T-helper 9 cell (primary cell): ENCODE measurements around the gene PCDH1.

Experiments
- DNase-seq: peaks from one replicate; pipeline ENCODE4 v3.0.0-alpha.2; 2020

Gene PCDH1

DNA sequence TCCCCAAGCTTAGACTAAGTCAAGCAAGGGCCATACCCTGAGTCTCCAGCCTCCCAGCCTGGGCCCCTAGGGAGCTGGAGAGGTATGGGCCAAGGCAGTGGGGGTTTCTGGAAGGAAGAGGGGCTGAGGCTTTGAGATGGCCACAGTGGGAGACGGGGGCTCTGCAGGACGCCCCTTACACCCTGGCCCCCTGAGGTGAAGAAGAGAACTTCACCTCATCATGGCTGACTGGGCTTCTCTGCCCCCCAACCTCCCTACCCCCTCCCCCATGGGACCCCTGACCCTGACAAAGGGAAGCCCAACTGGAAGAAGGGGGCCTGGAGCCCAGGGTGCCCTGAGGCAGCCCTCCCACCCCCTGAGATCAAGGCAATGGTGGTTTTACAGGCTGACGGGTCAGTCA, 25.8 kb downstream of the PCDH1 start:
- no peak for DNase-seq

DNA sequence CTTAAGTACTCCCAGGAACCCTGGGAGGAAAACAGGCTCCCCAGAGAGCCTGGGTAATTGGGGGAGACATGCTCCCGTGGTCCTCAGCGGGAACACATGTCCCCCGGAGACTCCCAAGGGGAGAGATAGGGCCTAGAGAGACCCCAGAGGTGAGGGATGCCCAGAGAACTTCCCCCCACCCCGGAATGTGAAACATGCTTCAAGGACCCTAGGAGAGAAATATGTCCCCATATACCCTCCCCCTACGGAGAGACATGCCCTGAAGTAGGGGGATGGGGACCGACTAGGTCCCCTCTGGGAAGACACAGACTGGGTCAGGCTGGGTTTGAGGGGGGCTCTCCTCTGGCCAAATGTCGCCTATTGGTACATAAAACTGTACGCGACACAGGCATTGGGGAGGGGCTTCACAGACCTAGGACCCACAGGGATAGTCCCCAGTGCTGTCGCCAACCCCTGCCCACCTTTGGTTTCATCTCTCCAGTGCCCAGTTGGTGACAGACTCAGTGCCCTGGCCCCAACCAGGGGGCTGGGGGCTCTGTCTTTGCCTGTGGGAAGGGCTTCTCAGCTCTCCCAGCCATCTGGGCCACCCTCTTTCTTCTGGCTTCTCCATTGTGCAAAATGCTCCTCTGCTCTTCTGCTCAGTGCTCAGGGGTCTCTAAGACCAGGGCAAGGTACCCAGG, 26.9 kb downstream of the PCDH1 start:
- DNase-seq: no peak

DNA sequence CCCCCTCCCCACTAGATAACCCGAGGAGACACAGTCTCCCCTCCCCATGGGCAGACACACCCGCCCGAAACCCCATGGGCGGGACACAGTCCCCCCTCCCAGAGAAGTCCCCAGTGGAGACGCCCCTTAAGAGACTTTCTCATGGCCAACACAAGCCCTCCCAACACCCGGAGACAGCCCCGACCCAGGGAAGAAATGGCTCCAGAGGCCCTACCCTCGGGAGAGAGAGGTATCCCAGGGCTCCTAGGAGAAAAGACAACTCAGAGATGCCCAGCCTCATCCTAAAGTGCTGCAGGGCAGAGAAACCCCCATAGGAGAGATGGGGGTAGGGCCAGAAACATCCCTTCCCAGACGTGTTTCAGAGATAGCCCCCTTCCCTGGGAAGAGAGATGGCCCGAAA, 27.4 kb downstream of the PCDH1 start:
- no peak for DNase-seq

DNA sequence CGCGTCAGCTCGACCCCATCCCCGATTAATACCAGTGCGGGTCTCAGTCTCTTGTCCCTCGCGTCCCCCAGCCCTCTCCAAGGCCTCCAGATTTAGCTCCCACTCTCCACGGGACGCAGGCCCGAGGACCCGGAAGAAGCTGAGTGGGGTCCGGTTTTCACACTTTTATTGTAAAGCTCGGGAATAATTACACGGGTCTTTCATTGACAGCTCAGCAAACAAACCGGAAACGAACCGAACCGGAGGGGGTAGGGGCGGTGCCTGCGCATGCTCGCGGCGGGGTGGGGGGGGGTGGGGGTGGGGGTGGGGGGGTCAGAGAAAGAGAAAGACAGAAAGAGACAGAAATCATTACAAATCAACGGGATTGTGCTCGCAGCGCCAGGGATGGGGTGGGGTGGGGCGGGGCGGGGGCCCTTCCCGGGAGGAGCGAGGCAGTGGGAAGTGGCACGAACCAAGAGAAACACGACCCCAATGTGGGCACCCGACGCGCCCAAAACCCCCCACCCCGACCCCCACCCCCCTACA, 27.9 kb downstream of the PCDH1 start:
- peak; percentile 9 for DNase-seq

DNA sequence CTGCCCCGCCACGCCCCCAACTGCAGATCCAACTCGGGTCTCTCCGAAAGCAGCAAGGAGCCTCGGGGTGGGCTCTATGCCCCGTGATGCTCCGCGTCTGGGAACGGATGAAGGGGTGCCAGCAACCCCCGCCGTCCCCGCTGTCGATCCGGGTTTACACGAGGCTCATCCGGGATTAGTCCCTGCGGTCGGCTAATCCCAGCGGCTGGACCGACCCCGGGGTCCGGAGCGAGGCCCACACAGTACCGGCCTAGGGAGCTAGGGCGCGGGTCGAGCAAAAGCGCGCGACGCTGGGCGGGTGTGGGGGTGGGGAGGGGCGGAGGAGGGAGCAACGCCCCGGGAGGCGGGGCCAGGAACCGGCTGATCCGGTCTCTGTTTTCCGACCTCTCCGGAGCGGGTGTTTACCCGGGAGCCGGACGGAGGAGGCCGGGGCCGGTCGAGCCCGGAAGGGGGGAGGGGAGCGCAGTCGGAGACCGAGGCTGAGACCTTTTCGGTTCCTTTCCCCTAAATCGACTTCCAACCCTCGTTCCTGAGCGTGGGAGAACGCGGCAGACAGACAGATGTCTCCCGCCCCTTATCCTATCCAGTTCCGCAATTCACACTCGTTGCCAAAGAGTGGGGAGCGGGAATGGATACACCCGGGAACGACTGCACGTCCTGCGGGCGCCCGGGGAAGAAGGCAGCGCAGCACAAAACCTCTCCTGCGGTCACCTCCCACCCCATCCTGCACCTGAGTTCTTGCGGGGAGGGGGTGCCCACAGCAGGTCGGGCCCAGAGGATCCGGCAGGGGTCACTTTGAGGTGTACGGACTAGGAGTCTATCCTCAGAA, 28.6 kb downstream of the PCDH1 start:
- DNase-seq: peak; percentile 68

DNA sequence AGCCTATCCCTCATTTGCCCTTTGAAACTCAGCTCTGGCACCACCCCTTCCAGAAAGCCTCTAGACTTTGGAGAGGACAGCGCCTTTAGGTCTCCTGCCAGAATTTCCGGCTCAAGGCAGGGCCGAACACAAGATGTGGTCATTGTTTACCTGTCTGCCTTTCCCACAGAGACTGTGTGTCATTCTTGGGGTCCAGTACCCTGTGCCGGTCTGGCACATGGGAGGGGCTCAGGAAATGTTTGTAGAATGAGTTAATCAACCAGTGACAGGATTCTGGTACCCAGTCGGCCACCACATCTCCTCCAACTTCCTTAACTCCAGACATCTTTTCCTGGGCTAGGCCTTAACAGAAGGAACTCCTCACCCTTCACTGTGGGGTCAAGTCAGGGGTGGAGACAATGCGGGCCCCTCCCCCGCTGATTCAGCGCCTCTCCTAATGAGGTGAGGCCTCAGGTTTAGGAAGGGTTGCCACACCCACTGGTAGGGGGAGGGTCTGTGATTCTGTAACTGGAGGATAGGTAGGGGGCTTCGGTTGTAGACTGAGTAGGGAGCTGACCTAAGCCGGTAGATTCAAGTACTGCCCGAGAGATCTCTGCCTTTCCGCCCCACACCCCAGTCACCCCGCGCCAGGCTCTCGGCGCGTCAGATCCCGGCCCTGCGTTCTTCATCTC, 29.3 kb downstream of the PCDH1 start:
- no peak for DNase-seq

DNA sequence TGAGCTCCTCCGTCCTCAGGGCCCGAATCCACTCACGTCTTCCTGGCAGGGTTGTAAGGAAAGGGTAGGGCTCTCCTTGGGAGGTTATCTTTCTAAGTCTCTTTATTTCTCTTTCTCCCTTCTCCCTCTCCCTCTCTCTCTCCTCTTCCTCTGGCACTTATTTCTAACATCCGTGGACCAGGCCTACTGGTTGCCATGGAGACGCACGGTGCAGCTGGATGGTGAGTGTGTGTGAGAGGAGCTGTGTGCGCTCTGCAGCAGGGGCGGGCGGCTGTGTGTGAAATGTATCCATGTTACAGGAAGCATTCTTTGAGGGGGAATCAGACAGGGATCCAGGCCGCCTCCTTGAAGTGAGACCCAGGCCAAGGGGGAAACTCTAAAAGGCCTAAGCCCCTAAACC, 32.2 kb downstream of the PCDH1 start:
- DNase-seq: no peak

DNA sequence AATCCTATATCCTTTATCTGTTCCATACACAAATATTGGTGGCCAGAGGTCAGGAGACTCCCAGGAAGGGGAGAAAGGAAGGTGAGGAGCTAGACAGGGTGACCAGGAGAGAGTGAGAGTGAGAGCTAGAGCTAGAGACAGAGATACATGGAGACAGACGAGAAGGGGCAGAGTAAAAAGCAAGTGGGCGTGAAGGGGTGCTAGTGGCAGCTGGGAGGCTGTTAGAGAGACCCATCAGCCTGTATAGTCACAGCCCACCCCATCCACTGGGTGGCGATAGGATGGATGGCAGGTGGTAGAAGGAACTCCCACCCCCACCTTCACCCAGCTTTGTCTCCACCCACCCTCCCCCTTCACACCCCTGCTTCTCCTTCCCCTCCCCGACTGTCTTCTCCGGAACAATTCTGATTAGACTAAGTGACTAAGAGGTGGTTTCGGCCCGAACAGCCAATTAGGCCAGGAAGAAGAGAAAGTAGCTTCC, 32.8 kb downstream of the PCDH1 start:
- DNase-seq: no peak

DNA sequence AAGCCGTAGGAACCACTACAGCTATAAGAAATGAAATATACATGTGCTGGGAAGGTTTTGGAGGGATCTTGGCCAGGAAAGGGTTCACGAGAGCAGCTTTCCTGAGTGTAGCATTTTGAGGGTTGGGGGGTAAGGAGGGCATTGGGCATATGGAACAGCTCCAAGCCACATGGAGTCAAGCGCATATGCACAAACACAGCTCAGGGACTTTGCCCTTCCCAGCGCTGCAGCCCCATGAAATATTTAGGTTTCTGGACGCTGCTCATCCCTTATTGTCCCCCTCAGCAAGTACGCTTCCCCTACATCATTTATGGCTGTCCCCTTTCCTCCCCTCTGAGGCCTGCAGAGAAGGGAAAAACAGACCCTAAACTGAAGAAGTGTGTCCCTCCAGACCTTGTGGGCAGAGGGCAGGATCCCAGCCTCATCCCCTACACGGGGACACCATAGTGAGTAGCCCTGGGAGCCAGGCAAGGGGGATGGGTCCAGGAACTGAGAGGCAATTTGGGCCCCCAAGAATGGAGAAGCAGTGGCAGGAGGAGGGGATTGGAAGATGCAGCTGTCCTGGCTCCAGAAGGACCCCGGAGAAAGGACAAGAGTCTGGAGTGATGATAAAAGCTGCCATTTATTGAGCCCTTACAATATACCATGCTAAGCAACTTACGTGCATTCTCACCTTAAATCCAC, 33.7 kb downstream of the PCDH1 start:
- DNase-seq: no peak

DNA sequence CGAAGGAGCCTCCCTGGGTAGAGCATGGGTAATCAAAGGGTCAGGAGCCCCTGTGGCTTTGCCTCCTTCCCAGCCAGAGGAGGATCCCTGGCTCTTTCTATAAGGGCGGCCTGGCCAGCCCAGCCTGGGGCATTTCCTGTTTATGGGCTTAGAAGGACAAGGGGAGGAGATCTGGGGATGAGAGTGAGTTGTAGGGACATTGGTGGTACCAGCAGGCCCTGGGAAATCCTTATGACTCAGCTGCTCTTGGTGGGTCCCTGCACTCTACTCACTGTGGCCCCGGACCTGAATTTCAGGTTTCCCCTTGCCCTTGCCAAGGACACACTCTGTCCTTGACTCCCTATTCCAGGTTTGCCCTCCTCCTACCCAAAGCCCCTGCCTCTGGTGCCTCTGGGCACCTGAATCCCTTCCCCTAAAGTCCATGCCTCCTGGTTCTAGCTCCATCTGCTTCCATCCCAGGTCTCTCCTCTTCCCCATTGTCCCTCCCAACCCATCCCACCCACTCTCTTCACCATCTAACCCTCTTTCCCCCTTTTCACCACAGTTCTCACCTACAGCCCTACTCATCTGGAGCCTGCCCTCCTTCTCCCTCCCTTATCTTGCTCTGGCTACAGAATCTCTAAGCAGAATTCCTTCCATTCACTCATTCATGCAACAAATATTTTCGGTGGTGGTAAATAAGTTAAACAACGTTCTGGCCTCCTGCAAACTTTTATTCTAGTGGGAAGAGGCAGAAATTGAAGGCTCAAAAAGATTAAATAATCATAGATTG, 34.9 kb downstream of the PCDH1 start:
- no peak for DNase-seq

DNA sequence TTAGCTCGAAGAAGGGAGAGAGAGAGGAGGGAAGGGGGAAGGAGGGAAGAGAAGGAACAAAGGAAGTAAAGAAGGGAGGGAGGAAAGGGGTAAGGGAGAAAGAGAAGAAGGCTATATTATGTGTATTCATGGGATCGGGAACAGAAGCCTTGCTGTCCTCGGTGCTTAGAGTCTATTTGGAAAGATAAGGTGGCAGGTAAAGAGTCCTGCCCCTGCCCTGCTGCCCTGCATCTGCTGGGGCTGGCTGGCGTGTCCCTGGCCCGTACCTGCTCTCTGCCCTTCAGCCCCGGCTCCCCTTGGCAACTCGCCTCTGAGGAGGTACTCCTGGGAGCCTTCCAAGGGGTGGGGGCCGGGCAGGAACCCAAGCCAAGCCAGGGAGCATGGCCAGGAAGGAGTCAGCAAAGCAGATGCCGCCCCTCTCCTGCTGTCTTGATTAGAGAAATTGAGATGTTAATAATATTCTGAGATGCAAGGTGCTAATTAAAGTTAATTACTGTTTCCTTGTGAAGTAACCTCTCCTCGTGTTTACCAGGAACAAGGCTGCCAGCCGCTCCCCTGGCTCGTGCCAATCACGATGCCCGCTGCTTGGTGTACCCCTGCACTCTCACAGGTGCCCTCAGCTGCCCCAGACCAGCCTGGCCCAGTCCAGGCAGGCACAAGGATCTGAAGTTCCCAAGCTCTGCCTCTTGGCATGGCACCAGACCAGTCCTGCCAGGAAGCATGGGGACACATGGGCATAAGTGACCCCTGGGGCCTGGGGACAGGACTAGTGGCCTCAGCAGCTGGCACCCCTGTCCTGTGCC, 36.6 kb downstream of the PCDH1 start:
- DNase-seq: no peak

DNA sequence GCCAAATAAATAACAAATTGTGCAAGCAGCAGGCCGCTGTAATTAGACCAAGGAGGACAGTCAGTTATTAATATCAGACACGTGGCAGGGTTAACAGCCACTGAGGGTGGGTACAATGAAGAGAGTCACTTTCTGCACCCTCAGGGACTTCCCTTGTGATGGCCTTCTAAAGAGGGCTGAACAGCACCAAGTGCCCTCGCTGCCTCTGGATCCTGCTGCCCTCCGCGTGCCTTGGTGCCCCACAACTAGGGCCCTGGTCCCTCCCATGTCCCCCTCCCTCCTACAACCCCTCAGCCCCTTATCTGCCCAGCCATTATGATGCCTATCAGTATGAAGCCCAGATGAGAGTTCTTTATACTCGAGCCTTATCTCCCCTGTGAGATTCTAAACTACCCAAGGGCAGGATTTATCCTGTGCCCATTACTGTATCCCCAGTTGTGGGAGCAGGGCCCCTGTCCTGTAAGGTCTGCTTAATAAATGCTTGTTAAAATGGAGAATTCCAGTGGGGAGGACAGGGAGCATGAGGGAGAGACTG, 37.3 kb downstream of the PCDH1 start:
- DNase-seq: no peak

DNA sequence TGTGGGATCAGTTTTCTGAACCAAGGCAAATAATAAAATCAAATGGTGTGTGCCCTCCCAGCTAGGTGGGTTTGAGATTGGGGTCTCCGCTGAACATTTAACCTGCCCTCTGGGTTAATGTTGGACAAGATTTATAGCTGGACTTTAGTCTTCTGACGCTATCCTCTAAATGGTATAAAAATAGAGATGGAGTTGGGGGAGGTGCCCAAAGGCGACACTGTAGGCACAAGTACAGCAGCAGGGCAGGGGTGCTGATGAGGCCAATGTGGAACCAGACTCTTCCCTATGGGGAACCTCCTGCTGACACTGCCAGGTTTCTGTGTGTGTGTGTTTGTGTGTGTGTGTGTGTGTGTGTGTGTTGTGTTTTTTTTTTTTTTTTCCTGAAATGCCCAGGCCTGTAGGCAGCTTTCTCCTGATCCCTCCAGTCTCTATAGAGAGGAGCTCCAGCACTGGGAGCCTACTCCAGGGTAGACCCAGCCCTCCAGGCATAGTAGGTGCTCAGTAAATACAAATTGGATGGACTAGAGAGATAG, 37.9 kb downstream of the PCDH1 start:
- no peak for DNase-seq

DNA sequence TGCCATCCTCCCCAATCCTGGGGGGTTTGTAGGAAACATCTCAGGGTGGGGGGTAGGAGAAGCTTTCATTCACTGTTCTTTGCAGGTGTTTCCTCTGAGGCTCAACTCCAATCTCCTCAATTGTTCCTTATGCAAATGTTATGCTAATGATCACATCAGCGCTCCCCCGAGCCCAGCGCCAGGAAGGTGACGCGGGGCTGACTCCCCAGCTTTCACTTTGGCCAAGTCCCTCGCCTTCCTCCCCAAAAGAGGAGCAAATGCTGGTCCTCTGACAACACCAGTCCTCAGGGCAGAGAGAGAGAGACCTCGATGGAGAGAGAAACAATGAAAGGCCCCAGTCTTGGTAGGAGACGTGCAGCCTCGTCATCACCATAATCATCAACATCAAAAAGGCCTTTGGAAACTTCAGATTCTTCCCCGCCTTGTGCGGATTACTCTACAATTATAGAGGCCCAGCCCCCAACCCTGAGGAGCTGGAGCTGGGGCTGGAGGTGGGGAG, 39.1 kb downstream of the PCDH1 start:
- DNase-seq: no peak

DNA sequence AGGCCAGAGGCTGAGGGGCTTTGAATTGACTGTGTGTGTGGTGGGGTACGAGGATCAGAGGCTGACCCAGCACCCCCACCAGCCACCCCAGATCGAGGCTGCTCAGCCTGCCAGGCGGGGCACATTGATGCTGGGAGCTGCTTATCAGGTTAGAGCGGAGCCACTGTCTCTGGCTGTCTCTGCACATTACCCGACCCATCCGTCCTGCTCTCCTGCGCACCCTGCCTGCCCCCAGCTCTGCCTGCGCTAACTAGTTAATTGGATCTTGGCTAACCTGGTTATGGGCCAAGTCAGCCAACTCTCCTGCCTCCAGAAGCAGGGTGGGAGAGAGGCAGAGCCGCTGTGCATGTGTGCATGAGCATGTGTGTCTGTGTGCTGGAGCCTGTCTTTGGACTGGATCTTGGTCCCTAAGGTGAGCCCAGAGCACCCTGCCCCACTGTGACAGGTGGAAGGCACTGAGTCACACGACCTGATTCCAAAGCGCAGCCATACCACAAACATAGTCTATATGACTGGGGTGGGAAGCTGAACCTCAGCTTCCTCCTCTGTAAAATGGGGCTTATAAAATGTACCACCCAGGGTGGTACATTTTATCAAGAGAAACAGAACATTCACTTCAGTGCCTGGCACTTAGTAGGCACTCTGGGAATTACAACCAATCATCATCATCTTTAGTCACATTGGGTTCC, 39.7 kb downstream of the PCDH1 start:
- DNase-seq: no peak

DNA sequence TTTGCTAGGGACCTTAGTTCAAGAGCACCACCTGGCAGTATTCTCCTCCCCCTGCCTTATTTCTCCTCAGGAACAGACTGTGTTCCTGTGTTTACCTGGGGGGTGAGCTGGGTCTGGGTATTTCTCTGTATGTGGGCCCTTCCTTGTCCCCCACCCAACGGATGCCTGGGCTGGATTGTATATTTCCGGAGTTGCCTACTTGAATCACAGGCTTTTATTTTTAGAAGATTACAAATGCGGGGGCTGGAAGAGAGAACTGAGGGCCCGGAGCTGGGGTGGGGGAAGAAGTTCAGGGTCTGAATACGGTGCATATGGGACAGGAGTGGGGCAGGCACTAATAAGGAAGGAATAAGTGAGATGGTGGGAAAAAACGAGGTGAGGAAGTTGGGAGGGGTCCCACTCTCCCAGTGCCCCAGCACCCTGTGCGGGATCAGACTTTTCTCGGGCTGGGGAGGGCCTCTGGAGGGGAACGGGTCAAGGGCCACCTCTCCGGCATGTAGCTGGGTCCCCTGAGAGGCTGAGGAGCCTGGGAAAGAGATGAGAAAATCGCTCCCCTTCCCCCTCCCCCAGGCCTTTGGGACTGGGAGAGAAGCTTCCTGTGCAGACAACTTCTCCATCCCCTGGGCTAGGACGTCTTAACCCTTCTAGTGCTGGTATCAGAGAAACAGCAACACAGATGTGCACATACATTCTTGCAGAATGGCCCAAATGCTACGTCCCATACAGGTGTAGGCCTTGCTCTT, 42.1 kb downstream of the PCDH1 start:
- DNase-seq: no peak

DNA sequence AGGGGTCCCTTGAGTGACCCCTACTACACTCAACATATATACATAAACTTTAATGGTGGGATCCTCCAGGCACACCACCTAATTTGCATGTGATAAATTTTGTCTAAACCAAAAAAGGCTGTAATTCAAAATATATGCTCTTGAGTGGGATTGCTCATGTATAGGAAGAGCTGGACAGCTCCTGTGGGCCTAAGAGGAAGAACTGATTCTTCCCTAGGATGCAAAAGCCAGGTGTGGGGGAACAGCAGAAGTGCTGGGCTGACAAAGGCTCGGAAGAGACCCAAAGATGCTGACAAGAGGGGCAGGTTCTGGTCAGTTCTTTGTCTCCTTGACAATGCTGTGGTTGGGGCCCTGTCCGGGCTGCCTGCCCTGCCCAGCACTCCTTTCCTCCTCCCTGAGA, 43.9 kb downstream of the PCDH1 start:
- DNase-seq: no peak

DNA sequence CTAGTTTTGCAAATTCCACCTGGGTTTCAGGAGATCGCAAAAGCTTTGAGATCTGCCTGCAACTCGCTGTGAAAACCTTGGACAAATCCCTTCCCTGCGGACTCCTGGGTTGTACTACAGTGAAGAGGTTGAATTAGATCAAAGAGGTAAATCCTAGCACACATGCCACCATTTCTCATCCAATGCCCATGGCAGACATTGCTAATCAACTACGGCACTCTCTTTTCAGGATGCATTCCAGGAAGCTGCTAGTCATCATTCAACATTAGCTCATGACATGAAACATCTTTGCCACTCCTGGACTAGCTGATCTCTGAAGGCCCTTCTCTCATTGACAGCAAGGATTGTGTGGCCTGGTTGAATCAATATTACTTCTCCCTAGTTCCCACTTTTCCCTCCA, 46.1 kb downstream of the PCDH1 start:
- no peak for DNase-seq

DNA sequence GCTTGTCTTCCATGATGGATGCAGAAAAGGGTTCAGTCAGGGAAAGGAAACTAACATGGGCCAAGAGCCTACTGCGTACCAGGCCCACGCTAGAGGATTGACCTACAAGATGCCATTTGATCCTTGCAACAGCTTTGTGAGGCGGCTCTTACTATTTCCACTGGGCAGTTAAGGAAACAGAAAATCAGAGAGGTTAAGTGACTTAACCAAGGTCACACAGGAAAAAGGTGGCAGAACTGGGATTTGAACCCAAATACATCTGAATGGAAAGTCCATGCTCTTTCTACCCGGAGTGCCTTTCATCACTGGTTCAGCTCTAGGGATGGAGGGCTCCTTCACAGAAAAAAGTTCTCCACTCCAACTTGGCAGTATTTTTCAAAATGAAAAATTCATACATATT, 50.0 kb downstream of the PCDH1 start:
- no peak for DNase-seq
